Measurements from ENCODE around the gene ANKS6.

DNA sequence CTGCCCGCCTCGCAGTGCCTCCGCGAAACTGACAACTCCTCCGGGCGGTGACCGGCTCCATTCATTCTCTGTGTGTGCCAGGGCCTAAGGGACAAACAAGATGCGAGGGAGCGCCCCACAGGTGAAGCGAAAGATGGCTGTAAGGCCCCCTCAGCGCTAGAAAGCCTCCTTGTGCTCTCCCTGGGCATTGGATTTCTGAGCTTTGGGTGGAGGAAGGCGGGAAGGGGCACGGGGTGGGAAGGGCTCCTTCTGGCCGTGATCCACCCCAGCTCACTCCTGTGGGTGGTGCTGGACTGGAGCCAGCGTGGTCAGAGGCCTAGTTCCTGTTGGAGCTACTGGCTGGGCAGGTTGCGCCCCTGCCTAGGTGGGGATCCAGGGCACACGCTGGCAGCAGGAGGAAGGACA lies 12.1 kb upstream of the ANKS6 start:
- TF ChIP-seq CTCF (IDR thresholded peaks at IDR 0.05) (no peak), POLR2A (IDR thresholded peaks at IDR 0.05; ENCODE audit: low read depth) (no peak)

All from esophagus muscularis mucosa (tissue), 3 donors.